ENCODE data around the gene CDH1. TPM values are rescaled to one million over a fixed set of nuclear protein-coding genes. Genes with fewer than 3 reads are reported as not detected.
A peak's percentile ranks its signal among the peaks of the same experiment; 100 is the strongest.

Gene CDH1
- total RNA-seq, 3 donors from 2014 or later (not counting 1 experiment from before 2014, with no cell fraction given) = 0.50 TPM; not detected in 2

DNA sequence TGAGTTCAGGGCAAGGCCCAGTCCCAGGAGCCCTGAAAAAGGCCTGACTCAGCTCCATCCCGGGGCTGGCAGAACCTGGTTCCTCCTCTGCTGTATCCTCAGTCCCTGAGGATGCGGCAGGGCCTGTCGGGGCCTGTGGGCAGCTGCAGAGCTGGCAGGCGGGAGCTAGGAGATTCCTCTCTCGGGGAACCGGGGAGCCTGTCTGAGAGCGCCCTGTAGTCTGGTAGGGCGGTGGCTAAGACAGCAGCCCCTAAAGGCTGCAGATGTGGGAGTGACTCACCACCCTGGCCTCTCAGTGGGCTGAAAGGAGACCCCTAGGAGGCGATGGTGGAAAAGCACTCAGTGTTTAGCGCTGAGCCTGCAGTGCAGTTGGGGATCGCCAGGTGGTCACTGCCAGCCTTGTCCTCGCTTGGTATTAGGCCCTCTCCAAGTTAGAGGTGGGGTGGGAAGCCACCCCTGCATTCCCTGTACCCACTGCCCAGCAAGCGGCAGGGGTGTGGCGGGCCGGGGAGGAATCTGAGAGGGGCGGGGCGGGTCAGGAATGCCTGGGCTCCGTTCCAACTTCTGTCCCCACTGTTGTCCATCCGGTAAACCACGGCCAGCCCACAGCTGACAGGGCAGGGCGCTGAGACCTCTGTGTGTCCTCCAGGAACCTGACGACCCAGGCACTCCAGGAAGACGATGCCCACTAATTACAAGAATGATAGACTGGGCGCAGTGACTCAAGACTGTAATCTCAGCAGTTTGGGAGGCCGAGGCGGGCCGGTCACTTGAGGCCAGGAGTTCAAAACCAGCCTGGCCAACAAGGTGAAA, 29.5 kb upstream of the CDH1 start:
- no peaks in the 10 kb centered on the region for H3K4me1 Mint-ChIP-seq
- H3K9me3 Mint-ChIP-seq = no peaks in the 10 kb centered on the region
- ATAC-seq (no peak), DNase-seq (no peak)
- intact Hi-C loops (cut with micrococcal nuclease) = loop anchor here (10.0 kb wide), 1 partner anchor 183 kb away; no protein-coding TSS in a partner anchor
- no peak overlapping the region for H3K4me3 ChIP-seq (ENCODE audit: low read length)
- 91% methylated on average over 27 of the region's 27 CpGs for WGBS (ENCODE audit: insufficient coverage)
- peaks cover 12% of the 10 kb centered on the region for H3K4me1 ChIP-seq (ENCODE audit: control insufficient read depth, insufficient read depth, low read length)
- no peak overlapping the region for H3K4me3 Mint-ChIP-seq
- no peak overlapping the region for H3K27ac Mint-ChIP-seq
- H3K36me3 Mint-ChIP-seq = no peaks in the 10 kb centered on the region
- H3K27me3 ChIP-seq (ENCODE audit: control insufficient read depth, insufficient read depth, low read length) = no peaks in the 10 kb centered on the region
- H3K36me3 ChIP-seq (ENCODE audit: control insufficient read depth, insufficient read depth, low read length) = no peaks in the 10 kb centered on the region
- H3K27me3 Mint-ChIP-seq (ENCODE audit: low read depth in 2 of 2) = peaks cover 11 to 21% of the 10 kb centered on the region in 2 donors
- H3K9me3 ChIP-seq (ENCODE audit: control insufficient read depth, insufficient read depth, low read length) = no peaks in the 10 kb centered on the region
- H3K27ac ChIP-seq (ENCODE audit: low read length) = no peak overlapping the region
- TF ChIP-seq, protein P1, sequence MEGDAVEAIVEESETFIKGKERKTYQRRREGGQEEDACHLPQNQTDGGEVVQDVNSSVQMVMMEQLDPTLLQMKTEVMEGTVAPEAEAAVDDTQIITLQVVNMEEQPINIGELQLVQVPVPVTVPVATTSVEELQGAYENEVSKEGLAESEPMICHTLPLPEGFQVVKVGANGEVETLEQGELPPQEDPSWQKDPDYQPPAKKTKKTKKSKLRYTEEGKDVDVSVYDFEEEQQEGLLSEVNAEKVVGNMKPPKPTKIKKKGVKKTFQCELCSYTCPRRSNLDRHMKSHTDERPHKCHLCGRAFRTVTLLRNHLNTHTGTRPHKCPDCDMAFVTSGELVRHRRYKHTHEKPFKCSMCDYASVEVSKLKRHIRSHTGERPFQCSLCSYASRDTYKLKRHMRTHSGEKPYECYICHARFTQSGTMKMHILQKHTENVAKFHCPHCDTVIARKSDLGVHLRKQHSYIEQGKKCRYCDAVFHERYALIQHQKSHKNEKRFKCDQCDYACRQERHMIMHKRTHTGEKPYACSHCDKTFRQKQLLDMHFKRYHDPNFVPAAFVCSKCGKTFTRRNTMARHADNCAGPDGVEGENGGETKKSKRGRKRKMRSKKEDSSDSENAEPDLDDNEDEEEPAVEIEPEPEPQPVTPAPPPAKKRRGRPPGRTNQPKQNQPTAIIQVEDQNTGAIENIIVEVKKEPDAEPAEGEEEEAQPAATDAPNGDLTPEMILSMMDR (IDR thresholded peaks at IDR 0.05) = no peak

DNA sequence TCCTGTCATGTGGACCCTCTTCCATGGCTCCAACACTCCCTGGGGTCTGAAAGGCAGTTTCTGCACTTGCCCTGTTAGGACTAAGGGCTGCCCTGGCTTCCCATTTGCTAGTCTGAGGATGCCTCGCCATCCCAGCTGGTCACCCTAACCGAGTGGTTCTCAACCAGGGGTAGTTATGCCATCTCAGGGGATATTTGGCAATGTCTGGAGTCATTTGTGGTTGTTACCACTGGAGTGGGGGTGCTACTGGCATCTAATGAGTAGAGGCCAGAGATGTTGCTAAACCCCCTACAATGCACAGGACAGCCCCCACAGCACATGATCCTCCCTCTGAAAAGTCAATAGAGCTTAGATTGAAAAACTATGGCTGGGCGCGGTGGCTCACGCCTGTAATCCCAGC, 26.9 kb upstream of the CDH1 start:
- Histone ChIP-seq H3K4me3 (ENCODE audit: low read length) (no peak overlapping the region), H3K4me1 (ENCODE audit: control insufficient read depth, insufficient read depth, low read length) (peaks cover 6% of the 10 kb centered on the region), H3K36me3 (ENCODE audit: control insufficient read depth, insufficient read depth, low read length) (no peaks in the 10 kb centered on the region), H3K9me3 (ENCODE audit: control insufficient read depth, insufficient read depth, low read length) (no peaks in the 10 kb centered on the region), H3K27ac (ENCODE audit: low read length) (no peak overlapping the region), H3K27me3 (ENCODE audit: control insufficient read depth, insufficient read depth, low read length) (no peaks in the 10 kb centered on the region)
- Mint-ChIP-seq H3K4me1 (no peaks in the 10 kb centered on the region), H3K4me3 (no peak overlapping the region), H3K9me3 (no peaks in the 10 kb centered on the region), H3K27me3 (ENCODE audit: low read depth in 2 of 2) (peaks cover 17 to 21% of the 10 kb centered on the region in 2 donors), H3K36me3 (no peaks in the 10 kb centered on the region), H3K27ac (no peak overlapping the region)
- intact Hi-C loops (cut with micrococcal nuclease) = no loop called here
- 90% methylated on average over 5 of the region's 5 CpGs for WGBS (ENCODE audit: insufficient coverage)
- no peak for DNase-seq
- no peak for ATAC-seq
- TF ChIP-seq, protein P1 (IDR thresholded peaks at IDR 0.05) = no peak

DNA sequence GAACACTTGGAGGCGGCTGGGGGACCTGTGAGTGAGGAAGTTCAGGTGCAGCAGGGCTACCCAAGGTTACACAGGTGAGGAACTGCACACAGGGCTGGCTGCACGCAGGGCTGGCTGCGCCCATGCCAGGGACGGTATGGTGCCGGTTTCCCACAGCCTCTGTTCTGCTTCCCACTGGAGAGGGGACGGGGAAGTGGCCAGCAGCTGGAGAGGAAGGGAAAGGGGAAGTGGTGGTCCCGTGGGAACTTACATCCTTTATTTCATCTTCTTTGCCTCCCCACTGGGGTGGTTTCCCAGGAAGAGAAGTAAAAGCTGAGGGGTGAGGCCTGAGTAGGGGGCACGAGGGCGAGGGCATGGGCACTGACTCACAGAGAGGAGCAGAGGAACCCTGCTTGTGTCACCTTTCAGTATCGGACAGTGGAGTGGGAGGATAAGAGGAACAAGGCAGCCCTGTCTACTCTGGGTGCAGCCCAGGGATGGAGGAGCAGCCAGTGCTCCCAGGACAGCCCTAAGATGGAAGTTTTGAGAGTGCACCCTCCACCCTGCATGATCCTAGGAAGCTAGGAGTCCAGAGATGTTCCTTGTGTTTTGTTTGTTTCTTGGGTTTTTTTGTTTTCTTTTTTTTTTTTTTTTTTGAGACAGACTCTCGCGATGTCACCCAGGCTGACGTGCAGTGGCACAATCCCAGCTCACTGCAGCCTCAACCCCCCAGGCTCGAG, 25.5 kb upstream of the CDH1 start:
- no peak overlapping the region for H3K4me3 Mint-ChIP-seq
- no peaks in the 10 kb centered on the region for H3K36me3 Mint-ChIP-seq
- Histone ChIP-seq H3K4me1 (ENCODE audit: control insufficient read depth, insufficient read depth, low read length) (peaks cover 6% of the 10 kb centered on the region), H3K9me3 (ENCODE audit: control insufficient read depth, insufficient read depth, low read length) (no peaks in the 10 kb centered on the region), H3K27ac (ENCODE audit: low read length) (no peak overlapping the region), H3K27me3 (ENCODE audit: control insufficient read depth, insufficient read depth, low read length) (no peaks in the 10 kb centered on the region), H3K36me3 (ENCODE audit: control insufficient read depth, insufficient read depth, low read length) (no peaks in the 10 kb centered on the region), H3K4me3 (ENCODE audit: low read length) (no peak overlapping the region)
- no peaks in the 10 kb centered on the region for H3K4me1 Mint-ChIP-seq
- peak in 1 of 2 donors; percentile 14 for DNase-seq
- TF ChIP-seq, protein P1 (IDR thresholded peaks at IDR 0.05) = no peak
- no peaks in the 10 kb centered on the region for H3K9me3 Mint-ChIP-seq
- intact Hi-C loops (cut with micrococcal nuclease) = no loop called here
- H3K27ac Mint-ChIP-seq = no peak overlapping the region
- WGBS (ENCODE audit: insufficient coverage) = 29% methylated on average over 14 of the region's 14 CpGs
- H3K27me3 Mint-ChIP-seq (ENCODE audit: low read depth in 2 of 2) = peaks cover 17 to 21% of the 10 kb centered on the region in 2 donors
- peak in 1 of 3 donors; percentile 42 for ATAC-seq
